Mesenchymal stem cell (in vitro differentiated cells and primary cell): ENCODE results near the gene ZNF217.
A peak's percentile ranks its signal among the peaks of the same experiment; 100 is the strongest.

Experiments used
- DNase-seq: peaks from one replicate; pipeline ENCODE4 v3.0.0-alpha.2; 2013
- H2AFZ ChIP-seq: one replicate; pipeline ENCODE4 v1.6.1; 2013; ENCODE audit warnings: low read depth, mild to moderate bottlenecking, control low read depth, inconsistent platforms, low read length, moderate library complexity
- H2AK5ac ChIP-seq: 2 replicates; pipeline ENCODE4 v1.6.1; 2013; ENCODE audit warnings: low read length, moderate library complexity, mild to moderate bottlenecking, inconsistent platforms; ENCODE audit not compliant: severe bottlenecking
- H2BK120ac ChIP-seq: one replicate; pipeline ENCODE4 v1.6.1; 2013; ENCODE audit warnings: low read depth, mild to moderate bottlenecking, inconsistent platforms, low read length, moderate library complexity
- H2BK12ac ChIP-seq, 2 experiments: one replicate each; pipeline ENCODE4 v1.6.1; 2013; ENCODE audit warnings: inconsistent platforms in 2 of 2, low read length in 2 of 2, mild to moderate bottlenecking in 2 of 2, moderate library complexity in 2 of 2, control low read depth in 1 of 2
- H2BK15ac ChIP-seq: one replicate; pipeline ENCODE4 v1.6.1; 2013; ENCODE audit warnings: mild to moderate bottlenecking, low read depth, inconsistent platforms; ENCODE audit not compliant: poor library complexity, severe bottlenecking
- H2BK5ac ChIP-seq: 2 replicates; pipeline ENCODE4 v1.6.1; 2013; ENCODE audit warnings: low read depth, mild to moderate bottlenecking, low read length, control low read depth, inconsistent platforms; ENCODE audit not compliant: poor library complexity, severe bottlenecking
- H3K14ac ChIP-seq, 2 experiments: one replicate each; pipeline ENCODE4 v1.6.1; 2013; ENCODE audit warnings: inconsistent platforms in 2 of 2, low read length in 2 of 2, control low read depth in 1 of 2, mild to moderate bottlenecking in 1 of 2, moderate library complexity in 1 of 2
- H3K18ac ChIP-seq, 2 experiments: one replicate each; pipeline ENCODE4 v1.6.1; 2013; ENCODE audit warnings: inconsistent platforms in 2 of 2, low read length in 2 of 2, control low read depth in 1 of 2, low read depth in 1 of 2, mild to moderate bottlenecking in 1 of 2
- H3K23ac ChIP-seq, 2 experiments: one replicate each; pipeline ENCODE4 v1.6.1; 2013; ENCODE audit warnings: inconsistent platforms in 2 of 2, low read length in 2 of 2, mild to moderate bottlenecking in 2 of 2, moderate library complexity in 2 of 2, control low read depth in 1 of 2
- H3K27ac ChIP-seq: 2 replicates; pipeline ENCODE4 v1.5.1; 2013; ENCODE audit warnings: mild to moderate bottlenecking, moderate library complexity, low read length, control low read depth, inconsistent platforms; ENCODE audit not compliant: poor library complexity, severe bottlenecking
- H3K27me3 ChIP-seq, 2 experiments: 2 replicates each; pipeline versions ENCODE4 v1.6.1 to v1.7.0; 2013; ENCODE audit warnings: low read length in 2 of 2, mild to moderate bottlenecking in 2 of 2, moderate library complexity in 2 of 2, control low read depth in 1 of 2, inconsistent platforms in 1 of 2; ENCODE audit not compliant: control insufficient read depth in 1 of 2, insufficient read depth in 1 of 2
- H3K36me3 ChIP-seq, 2 experiments: 2 replicates each; pipeline versions ENCODE4 v1.6.1 to v1.7.0; 2013; ENCODE audit warnings: low read length in 2 of 2, control low read depth in 1 of 2, inconsistent platforms in 1 of 2, low read depth in 1 of 2, mild to moderate bottlenecking in 1 of 2; ENCODE audit not compliant: insufficient read depth in 2 of 2, control insufficient read depth in 1 of 2
- H3K4ac ChIP-seq, 2 experiments: one replicate each; pipeline ENCODE4 v1.6.1; 2013; ENCODE audit warnings: inconsistent platforms in 2 of 2, low read length in 2 of 2, mild to moderate bottlenecking in 2 of 2, moderate library complexity in 2 of 2, control low read depth in 1 of 2, low read depth in 1 of 2
- H3K4me1 ChIP-seq: 2 replicates; pipeline ENCODE4 v1.6.1; 2013; ENCODE audit warnings: low read depth, low read length, control low read depth; ENCODE audit not compliant: control insufficient read depth, insufficient read depth
- H3K4me2 ChIP-seq: 2 replicates; pipeline ENCODE4 v1.6.1; 2013; ENCODE audit warnings: low read length, mild to moderate bottlenecking, inconsistent platforms; ENCODE audit not compliant: poor library complexity, severe bottlenecking
- H3K4me3 ChIP-seq, 2 experiments: 2 replicates each; pipeline versions ENCODE4 v1.5.1 to v1.7.0; 2013; ENCODE audit warnings: low read length in 2 of 2, mild to moderate bottlenecking in 2 of 2, control low read depth in 1 of 2, low read depth in 1 of 2; ENCODE audit not compliant: insufficient read depth in 1 of 2
- H3K79me1 ChIP-seq: replicated peaks from 2 replicates; pipeline ENCODE4 v1.6.1; 2013; ENCODE audit warnings: mild to moderate bottlenecking, control low read depth, low read length, inconsistent platforms; ENCODE audit not compliant: poor library complexity, severe bottlenecking
- H3K9ac ChIP-seq: 2 replicates; pipeline ENCODE4 v1.7.0; 2013; ENCODE audit warnings: mild to moderate bottlenecking, low read length, moderate library complexity
- H3K9me3 ChIP-seq: 2 replicates; pipeline ENCODE4 v1.7.0; 2013; ENCODE audit warnings: mild to moderate bottlenecking, low read length; ENCODE audit not compliant: control insufficient read depth
- H4K8ac ChIP-seq: one replicate; pipeline ENCODE4 v1.6.1; 2013; ENCODE audit warnings: inconsistent platforms, mild to moderate bottlenecking, low read length, moderate library complexity
- H4K91ac ChIP-seq: one replicate; pipeline ENCODE4 v1.6.1; 2013; ENCODE audit warnings: mild to moderate bottlenecking, low read length, inconsistent platforms
- WGBS: methylation state at CpG from one replicate; pipeline ENCODE4 v1.1.7; 2013; ENCODE audit warnings: mixed read lengths; 5-methylcytosine and 5-hydroxymethylcytosine counted together

ZNF217 gene

DNA sequence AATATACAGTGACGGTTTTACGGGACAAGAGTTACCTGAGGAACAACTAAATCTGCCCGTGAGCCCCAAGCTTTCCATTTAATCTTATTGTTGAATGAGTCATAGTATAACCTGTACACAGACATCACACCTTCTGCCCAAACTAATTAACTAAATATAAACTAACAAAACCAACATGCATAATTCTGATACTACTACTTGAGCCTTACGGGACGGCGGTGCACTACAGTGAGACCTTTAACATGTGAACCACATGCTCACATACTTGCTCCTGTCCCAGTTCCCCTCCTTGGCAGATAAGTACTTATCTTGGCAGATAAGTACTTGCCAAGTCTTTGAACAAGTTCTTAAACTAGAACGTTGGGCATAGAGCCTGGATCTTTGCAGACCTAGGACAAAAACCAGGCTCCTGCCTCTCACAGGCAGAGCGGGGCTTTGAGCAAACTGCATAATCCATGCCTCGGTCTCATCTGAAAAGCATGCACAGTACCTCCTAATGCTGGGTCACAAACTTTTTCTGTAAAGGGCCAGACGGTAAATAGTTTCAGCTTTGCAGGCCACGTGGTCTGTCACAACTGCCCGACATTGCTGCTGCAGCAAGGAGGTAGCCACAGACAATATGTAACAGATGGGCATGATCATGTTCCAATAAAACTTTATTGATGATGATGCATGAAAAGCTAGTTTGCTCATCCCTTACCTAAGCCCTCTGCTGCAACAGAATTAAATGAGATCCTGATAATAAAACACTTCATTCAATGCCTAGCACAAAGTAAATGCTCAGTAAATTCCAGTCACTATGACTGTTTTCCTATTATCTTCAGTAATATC is 23.0 kb downstream of the ZNF217 start:
- H2BK5ac ChIP-seq, result no peak overlapping the region
- H2BK15ac ChIP-seq, result no peak overlapping the region
- H2BK12ac ChIP-seq, result no peak overlapping the region
- H3K36me3 ChIP-seq, result peaks cover 56 to 97% of the 10 kb centered on the region in 2 experiments
- H3K18ac ChIP-seq, result no peak overlapping the region
- no peak overlapping the region for H3K23ac ChIP-seq
- H3K4me2 ChIP-seq, result no peak overlapping the region
- H3K9me3 ChIP-seq, result no peaks in the 10 kb centered on the region
- H4K91ac ChIP-seq, result no peak overlapping the region
- H3K4me1 ChIP-seq, result no peaks in the 10 kb centered on the region
- H3K27ac ChIP-seq, result no peak overlapping the region
- peaks cover 30% of the 10 kb centered on the region for H3K79me1 ChIP-seq
- no peak overlapping the region for H3K14ac ChIP-seq
- no peak overlapping the region for H4K8ac ChIP-seq
- no peak overlapping the region for H2AK5ac ChIP-seq
- H3K27me3 ChIP-seq, result no peaks in the 10 kb centered on the region
- H3K4me3 ChIP-seq, result no peak overlapping the region
- no peak for DNase-seq
- H3K9ac ChIP-seq, result no peak overlapping the region
- 81% methylated on average over 12 of the region's 12 CpGs for WGBS
- H2AFZ ChIP-seq, result no peak overlapping the region
- no peak overlapping the region for H3K4ac ChIP-seq
- H2BK120ac ChIP-seq, result no peak overlapping the region

DNA sequence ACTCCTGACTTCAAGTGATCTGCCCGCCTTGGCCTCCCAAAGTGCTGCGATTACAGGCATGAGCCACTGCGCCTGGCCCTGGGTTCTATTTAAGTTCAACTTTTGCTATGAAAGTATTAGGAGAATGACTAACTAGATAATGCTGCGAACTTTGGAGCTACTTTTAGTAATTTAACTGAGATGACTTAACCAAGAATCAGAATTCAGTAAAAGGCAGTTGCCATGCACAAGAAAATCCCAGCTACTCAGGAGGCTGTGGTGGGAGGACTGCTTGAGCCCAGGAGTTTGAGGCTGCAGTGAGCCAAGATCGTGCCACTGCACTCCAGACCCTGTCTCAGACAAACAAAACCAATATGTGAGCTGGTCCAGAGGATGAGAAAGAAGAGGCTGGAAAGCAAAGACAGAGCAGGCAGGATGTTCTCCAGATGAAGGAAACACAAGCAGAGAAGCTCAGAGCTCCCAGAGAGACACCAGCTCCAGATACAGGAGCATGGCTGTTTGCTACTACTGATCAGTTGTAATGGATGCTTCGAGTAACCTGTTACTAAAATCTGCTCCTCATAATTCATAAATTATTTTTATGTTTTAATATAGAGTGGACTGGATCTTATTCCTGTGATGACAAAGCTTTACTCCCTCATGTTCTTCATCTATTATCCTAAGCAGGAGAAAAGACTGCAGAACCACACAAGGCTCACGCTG is 23.9 kb downstream of the ZNF217 start:
- H3K79me1 ChIP-seq, result peaks cover 25% of the 10 kb centered on the region
- 100% methylated on average over 5 of the region's 7 CpGs for WGBS
- H3K4me3 ChIP-seq, result no peak overlapping the region
- no peak overlapping the region for H2BK12ac ChIP-seq
- H3K4me1 ChIP-seq, result no peaks in the 10 kb centered on the region
- H4K91ac ChIP-seq, result no peak overlapping the region
- no peaks in the 10 kb centered on the region for H3K9me3 ChIP-seq
- H3K27ac ChIP-seq, result no peak overlapping the region
- H3K4ac ChIP-seq, result no peak overlapping the region
- no peak overlapping the region for H3K4me2 ChIP-seq
- no peak overlapping the region for H2BK15ac ChIP-seq
- no peak overlapping the region for H2BK120ac ChIP-seq
- no peak overlapping the region for H3K18ac ChIP-seq
- no peak overlapping the region for H2BK5ac ChIP-seq
- H2AFZ ChIP-seq, result no peak overlapping the region
- H2AK5ac ChIP-seq, result no peak overlapping the region
- no peak for DNase-seq
- peaks cover 55 to 96% of the 10 kb centered on the region in 2 experiments for H3K36me3 ChIP-seq
- H4K8ac ChIP-seq, result no peak overlapping the region
- no peak overlapping the region for H3K23ac ChIP-seq
- H3K27me3 ChIP-seq, result no peaks in the 10 kb centered on the region
- peak overlapping the region; percentile 7 for H3K9ac ChIP-seq
- no peak overlapping the region for H3K14ac ChIP-seq

DNA sequence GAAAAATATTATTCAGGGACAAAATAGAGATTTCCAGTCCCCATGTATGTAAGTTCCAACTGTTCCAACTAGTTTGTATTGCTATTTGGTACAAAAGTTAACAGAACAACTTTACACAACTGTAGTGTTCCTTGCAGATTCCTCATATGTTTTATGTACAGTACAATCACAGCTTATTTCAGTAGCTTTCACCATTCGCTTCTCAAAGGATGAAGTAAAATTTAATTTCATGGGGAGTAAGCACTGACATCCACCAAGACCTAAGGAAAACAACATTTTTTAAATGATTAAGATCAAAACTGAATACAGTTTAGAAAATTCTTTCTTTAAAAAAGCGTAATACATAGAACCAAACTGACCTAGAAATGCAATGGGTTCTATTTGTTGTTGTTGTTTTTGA is 24.6 kb downstream of the ZNF217 start:
- Histone ChIP-seq H2AFZ (no peak overlapping the region), H3K36me3 (peaks cover 52 to 94% of the 10 kb centered on the region in 2 experiments)
- no CpG with 5 or more reads among the region's 2 CpGs for WGBS

DNA sequence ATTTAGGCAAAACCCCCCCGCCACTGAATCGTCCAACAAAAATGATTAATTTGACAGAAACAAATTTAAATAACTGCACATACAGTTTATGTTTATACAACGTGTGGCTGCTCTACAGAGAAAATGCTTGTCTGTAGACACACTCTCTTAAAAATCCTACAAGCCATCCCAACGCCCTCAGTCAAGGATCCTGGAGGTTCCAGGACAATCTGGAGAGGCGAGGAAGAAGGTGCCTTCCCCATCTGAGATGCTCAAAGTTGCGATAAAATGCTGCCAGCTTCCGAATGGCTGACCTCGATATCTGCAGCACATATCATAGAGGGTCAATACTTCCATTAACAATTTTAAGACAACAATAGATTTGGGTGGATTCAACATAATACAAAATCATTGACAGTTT is 25.3 kb downstream of the ZNF217 start:
- H2BK15ac ChIP-seq, result no peak overlapping the region
- H4K8ac ChIP-seq, result no peak overlapping the region
- no peak overlapping the region for H3K23ac ChIP-seq
- no peak overlapping the region for H2AFZ ChIP-seq
- DNase-seq, result no peak
- H3K79me1 ChIP-seq, result peaks cover 25% of the 10 kb centered on the region
- H2BK5ac ChIP-seq, result no peak overlapping the region
- peaks cover 51 to 89% of the 10 kb centered on the region in 2 experiments for H3K36me3 ChIP-seq
- H3K4me1 ChIP-seq, result no peaks in the 10 kb centered on the region
- H3K27ac ChIP-seq, result no peak overlapping the region
- no peak overlapping the region for H3K4ac ChIP-seq
- H2BK120ac ChIP-seq, result no peak overlapping the region
- no peak overlapping the region for H3K14ac ChIP-seq
- no peaks in the 10 kb centered on the region for H3K27me3 ChIP-seq
- H2BK12ac ChIP-seq, result no peak overlapping the region
- H2AK5ac ChIP-seq, result no peak overlapping the region
- 98% methylated on average over 4 of the region's 8 CpGs for WGBS
- H3K9ac ChIP-seq, result no peak overlapping the region
- no peak overlapping the region for H4K91ac ChIP-seq
- no peaks in the 10 kb centered on the region for H3K9me3 ChIP-seq
- no peak overlapping the region for H3K4me2 ChIP-seq
- no peak overlapping the region for H3K4me3 ChIP-seq
- no peak overlapping the region for H3K18ac ChIP-seq

More for the DNA sequence above, 24.6 kb downstream of the ZNF217 start:
- Histone ChIP-seq H3K79me1 (peaks cover 23% of the 10 kb centered on the region), H3K27ac (no peak overlapping the region), H3K9ac (no peak overlapping the region), H3K18ac (no peak overlapping the region), H3K27me3 (no peaks in the 10 kb centered on the region), H2AK5ac (no peak overlapping the region), H2BK15ac (no peak overlapping the region), H4K91ac (no peak overlapping the region), H3K4me3 (no peak overlapping the region), H2BK12ac (no peak overlapping the region), H2BK120ac (no peak overlapping the region), H3K23ac (no peak overlapping the region), H3K4ac (no peak overlapping the region), H3K9me3 (no peaks in the 10 kb centered on the region), H3K14ac (no peak overlapping the region), H3K4me1 (no peaks in the 10 kb centered on the region), H4K8ac (no peak overlapping the region), H2BK5ac (no peak overlapping the region), H3K4me2 (no peak overlapping the region)
- no peak for DNase-seq
